HG02642 (cell line): ENCODE data around the gene DCUN1D1.

Source experiments
- ATAC-seq: cut with Tn5 transposase; IDR thresholded peaks from one replicate; pipeline ENCODE4 v1.9.1; 2021; ENCODE audit warnings: mild to moderate bottlenecking; ENCODE audit not compliant: unreplicated experiment, poor library complexity

DCUN1D1 gene

GRCh38 chr3:182904164-182904563, 76.2 kb downstream of the DCUN1D1 start:
- ATAC-seq: no peak

- no peak for ATAC-seq
Measured at GRCh38 chr3:182902236-182902635, 78.1 kb downstream of the DCUN1D1 start.

GRCh38 chr3:182896553-182896952, 83.8 kb downstream of the DCUN1D1 start:
- no peak for ATAC-seq

- ATAC-seq: no peak
Measured at GRCh38 chr3:182895513-182896112, 84.7 kb downstream of the DCUN1D1 start.

GRCh38 chr3:182892226-182892625, 88.1 kb downstream of the DCUN1D1 start:
- no peak for ATAC-seq

- no peak for ATAC-seq
Measured at GRCh38 chr3:182891364-182891763, 89.0 kb downstream of the DCUN1D1 start.

- no peak for ATAC-seq
Measured at GRCh38 chr3:182889948-182890629, 90.2 kb downstream of the DCUN1D1 start.
